ENCODE measurements around the gene HCFC1R1.

Gene HCFC1R1

DNA sequence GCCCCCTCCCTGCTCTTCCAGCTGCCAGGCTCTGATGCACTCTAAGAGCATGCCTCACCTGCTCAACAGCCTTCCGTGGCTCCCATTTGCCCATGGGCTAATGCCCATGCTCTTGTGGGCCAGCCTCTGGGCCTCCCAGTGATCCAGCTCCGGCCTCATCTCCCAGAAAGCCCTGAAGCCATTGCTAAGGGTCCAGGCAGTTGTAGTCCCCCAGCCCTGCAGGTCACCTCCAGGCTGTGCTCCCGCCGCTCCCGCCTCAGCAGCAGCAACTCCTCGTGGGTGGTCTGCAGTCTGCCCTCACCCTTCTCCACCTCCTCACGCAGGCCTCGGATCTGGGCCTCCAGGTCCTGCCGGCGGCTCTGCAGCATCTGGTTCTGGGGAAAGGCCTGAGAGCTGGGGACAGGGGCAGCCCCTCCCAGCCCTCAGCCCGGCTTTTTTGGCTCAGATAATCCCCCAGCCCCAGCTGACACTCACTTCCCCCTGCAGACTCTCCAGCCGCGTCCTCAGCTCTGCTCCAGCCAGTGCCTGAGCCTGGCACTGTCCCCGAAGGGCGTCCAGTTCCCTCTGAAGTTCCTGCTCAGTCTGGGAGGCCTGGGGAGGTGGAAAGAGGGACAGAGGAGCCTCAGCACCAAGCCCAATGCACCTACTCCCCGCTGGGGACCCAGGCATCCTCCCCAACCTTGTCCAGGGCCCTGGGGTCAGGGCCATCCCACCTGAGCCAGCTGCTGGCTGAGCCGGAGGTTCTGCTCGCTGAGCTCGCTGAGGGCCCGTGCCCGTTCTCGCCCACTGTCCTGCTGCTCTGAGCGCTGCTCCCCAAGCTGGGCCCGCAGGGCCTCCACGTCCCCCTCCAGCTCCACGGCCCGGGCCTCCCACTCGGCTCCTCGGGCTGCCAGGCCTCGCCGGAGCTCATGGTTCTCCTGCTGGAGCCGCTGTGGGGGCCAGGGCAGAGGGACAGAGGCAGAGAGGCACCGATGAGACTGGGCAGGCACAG, 6.8 kb upstream of the HCFC1R1 start:
- H3K36me3 Mint-ChIP-seq: peaks cover 36% of the 10 kb centered on the region
- H3K27ac Mint-ChIP-seq: no peak overlapping the region
- H3K4me3 Mint-ChIP-seq: peak overlapping the region; percentile 81

GRCh38 chr16:3029491-3030221, 5.9 kb upstream of the HCFC1R1 start:
- peak; percentile 78 for ATAC-seq
- Mint-ChIP-seq H3K36me3 (peaks cover 45% of the 10 kb centered on the region), H3K4me3 (peak overlapping the region; percentile 81)

More for the DNA sequence above, 6.8 kb upstream of the HCFC1R1 start:
- Mint-ChIP-seq H3K9me3 (no peaks in the 10 kb centered on the region), H3K4me1 (peaks cover 49% of the 10 kb centered on the region)
- ATAC-seq (no peak), DNase-seq (ENCODE audit: low spot score in 2 of 2) (no peak)

GRCh38 chr16:3028716-3029319, 5.1 kb upstream of the HCFC1R1 start:
- no peaks in the 10 kb centered on the region for H3K9me3 Mint-ChIP-seq
- peaks cover 61% of the 10 kb centered on the region for H3K4me1 Mint-ChIP-seq
- ATAC-seq: no peak
- H3K27ac Mint-ChIP-seq: peak overlapping the region; percentile 74
- H3K36me3 Mint-ChIP-seq: peaks cover 52% of the 10 kb centered on the region
- no peak for DNase-seq (ENCODE audit: low spot score in 2 of 2)
- H3K4me3 Mint-ChIP-seq: peak overlapping the region; percentile 81

More at GRCh38 chr16:3029491-3030221, 5.9 kb upstream of the HCFC1R1 start:
- H3K4me1 Mint-ChIP-seq: peaks cover 54% of the 10 kb centered on the region
- H3K27ac Mint-ChIP-seq: peak overlapping the region; percentile 74
- DNase-seq (ENCODE audit: low spot score in 2 of 2): peak in 1 of 2 donors; percentile 54
- H3K9me3 Mint-ChIP-seq: no peaks in the 10 kb centered on the region

DNA sequence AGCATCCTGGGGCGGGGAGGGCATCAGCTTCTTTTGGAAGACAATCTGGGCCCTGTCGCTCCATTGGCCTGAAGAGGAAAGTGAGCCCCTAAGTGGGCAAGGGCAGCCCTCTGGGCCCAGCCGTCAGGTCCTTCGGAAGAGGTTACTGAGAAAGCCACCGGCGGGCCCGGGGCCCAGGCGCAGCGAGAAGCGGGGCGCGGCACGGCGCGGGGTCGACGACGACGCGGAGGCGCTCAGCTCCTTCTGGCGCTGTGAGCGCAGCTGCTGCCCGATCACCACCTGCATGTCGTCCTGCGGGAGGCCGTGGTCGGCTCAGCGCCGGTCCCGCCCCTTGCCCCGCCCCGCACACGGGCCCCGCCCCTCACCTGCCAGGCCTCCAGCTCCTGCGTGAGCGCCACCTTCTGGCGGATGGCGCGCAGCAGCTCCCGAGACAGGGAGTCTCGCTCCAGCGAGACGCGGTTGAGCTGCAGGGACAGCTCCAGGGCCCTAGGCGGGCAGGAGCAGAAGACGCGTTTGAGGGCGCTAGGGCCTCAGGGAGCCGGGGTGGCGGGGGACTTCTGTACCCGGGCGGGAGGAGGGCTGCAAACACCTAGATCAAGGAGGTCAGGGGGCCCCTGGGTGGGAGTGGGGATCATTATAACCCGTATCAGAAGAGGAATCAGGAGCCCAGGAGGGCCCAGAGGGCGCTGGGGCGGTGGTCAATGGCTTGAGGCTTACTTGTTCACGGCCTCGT, 4.4 kb upstream of the HCFC1R1 start:
- H3K27ac Mint-ChIP-seq: peak overlapping the region; percentile 74
- peaks cover 59% of the 10 kb centered on the region for H3K36me3 Mint-ChIP-seq
- no peaks in the 10 kb centered on the region for H3K9me3 Mint-ChIP-seq
- peaks cover 66% of the 10 kb centered on the region for H3K4me1 Mint-ChIP-seq
- ATAC-seq: peak; percentile 41
- H3K4me3 Mint-ChIP-seq: peak overlapping the region; percentile 81
- DNase-seq (ENCODE audit: low spot score in 2 of 2): peak; percentile 88 to 90

DNA sequence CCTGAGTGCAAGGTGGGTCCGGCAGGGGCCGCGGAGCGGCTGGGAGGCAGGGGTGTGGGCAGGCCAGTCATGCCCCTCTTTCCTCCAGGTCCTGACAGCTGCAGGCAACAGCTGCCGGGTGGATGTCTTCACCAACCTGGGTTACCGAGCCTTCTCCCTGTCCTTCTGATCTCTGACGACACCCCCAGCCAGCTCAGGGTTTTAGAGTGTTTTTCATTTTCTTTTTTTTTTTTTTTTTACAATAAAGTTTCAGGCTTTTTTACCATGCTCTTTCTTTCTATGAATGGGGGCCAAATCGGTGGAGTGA, 3.7 kb upstream of the HCFC1R1 start:
- no peak for ATAC-seq
- Mint-ChIP-seq H3K27ac (no peak overlapping the region), H3K36me3 (peaks cover 64% of the 10 kb centered on the region), H3K4me3 (peak overlapping the region; percentile 81), H3K9me3 (no peaks in the 10 kb centered on the region), H3K4me1 (peaks cover 66% of the 10 kb centered on the region)
- DNase-seq (ENCODE audit: low spot score in 2 of 2): no peak

DNA sequence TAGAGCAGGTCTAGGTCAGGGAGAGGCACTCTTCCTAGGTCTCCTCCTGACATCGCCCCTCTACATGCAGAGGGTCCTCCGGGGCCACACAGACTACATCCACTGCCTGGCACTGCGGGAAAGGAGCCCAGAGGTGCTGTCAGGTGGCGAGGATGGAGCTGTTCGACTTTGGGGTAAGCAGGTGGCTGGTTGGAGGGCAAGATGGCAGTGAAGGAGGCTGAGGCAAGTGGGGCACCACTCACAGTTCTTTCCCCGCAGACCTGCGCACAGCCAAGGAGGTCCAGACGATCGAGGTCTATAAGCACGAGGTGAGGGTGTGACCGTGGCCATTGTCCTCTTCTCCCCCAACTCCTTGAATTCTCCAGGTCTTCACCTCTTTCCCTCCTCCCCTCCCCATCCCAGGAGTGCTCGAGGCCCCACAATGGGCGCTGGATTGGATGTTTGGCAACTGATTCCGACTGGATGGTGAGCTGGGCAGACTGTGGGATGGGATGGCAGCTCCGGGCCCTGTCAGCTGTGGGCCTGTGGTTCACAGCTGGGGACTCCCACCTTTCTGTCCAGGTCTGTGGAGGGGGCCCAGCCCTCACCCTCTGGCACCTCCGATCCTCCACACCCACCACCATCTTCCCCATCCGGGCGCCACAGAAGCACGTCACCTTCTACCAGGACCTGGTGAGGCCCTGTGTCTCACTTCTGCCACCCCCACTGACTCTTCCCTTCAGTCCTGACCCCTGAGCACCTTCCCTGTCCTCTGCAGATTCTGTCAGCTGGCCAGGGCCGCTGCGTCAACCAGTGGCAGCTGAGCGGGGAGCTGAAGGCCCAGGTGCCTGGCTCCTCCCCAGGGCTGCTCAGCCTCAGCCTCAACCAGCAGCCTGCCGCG, 3.1 kb upstream of the HCFC1R1 start:
- Mint-ChIP-seq H3K4me3 (no peak overlapping the region), H3K4me1 (peaks cover 68% of the 10 kb centered on the region), H3K9me3 (no peaks in the 10 kb centered on the region), H3K36me3 (peaks cover 70% of the 10 kb centered on the region), H3K27ac (no peak overlapping the region)
- no peak for ATAC-seq
- no peak for DNase-seq (ENCODE audit: low spot score in 2 of 2)

GRCh38 chr16:3026003-3026378, 2.2 kb upstream of the HCFC1R1 start:
- ATAC-seq (no peak), DNase-seq (ENCODE audit: low spot score in 2 of 2) (no peak)
- Mint-ChIP-seq H3K4me1 (peaks cover 75% of the 10 kb centered on the region), H3K27ac (no peak overlapping the region), H3K9me3 (no peaks in the 10 kb centered on the region), H3K36me3 (peaks cover 78% of the 10 kb centered on the region), H3K4me3 (no peak overlapping the region)

GRCh38 chr16:3025032-3026002, 1.6 kb upstream of the HCFC1R1 start:
- Mint-ChIP-seq H3K27ac (no peak overlapping the region), H3K4me3 (peak overlapping the region; percentile 78), H3K36me3 (peaks cover 85% of the 10 kb centered on the region), H3K4me1 (peaks cover 72% of the 10 kb centered on the region), H3K9me3 (no peaks in the 10 kb centered on the region)
- no peak for ATAC-seq
- DNase-seq (ENCODE audit: low spot score in 2 of 2): no peak

DNA sequence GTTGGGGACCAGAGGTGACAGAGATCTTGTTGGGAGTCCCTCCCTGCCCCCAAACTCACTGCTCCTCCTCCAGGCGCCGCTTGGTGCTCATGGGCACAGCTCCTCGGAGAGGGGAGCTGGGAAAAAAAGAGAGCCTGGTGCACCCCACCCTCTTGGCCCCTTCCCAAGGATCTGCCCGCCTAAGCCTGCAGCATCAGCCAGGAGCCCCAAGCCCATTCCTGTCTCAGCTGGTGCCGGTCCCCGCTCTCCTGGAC, 400 bp downstream of the HCFC1R1 start:
- H3K36me3 Mint-ChIP-seq: peaks cover 83% of the 10 kb centered on the region
- no peaks in the 10 kb centered on the region for H3K9me3 Mint-ChIP-seq
- ATAC-seq (no peak), DNase-seq (ENCODE audit: low spot score in 2 of 2) (no peak)
- H3K27ac Mint-ChIP-seq: peak overlapping the region; percentile 91
- H3K4me1 Mint-ChIP-seq: peaks cover 63% of the 10 kb centered on the region
- H3K4me3 Mint-ChIP-seq: peak overlapping the region; percentile 78

DNA sequence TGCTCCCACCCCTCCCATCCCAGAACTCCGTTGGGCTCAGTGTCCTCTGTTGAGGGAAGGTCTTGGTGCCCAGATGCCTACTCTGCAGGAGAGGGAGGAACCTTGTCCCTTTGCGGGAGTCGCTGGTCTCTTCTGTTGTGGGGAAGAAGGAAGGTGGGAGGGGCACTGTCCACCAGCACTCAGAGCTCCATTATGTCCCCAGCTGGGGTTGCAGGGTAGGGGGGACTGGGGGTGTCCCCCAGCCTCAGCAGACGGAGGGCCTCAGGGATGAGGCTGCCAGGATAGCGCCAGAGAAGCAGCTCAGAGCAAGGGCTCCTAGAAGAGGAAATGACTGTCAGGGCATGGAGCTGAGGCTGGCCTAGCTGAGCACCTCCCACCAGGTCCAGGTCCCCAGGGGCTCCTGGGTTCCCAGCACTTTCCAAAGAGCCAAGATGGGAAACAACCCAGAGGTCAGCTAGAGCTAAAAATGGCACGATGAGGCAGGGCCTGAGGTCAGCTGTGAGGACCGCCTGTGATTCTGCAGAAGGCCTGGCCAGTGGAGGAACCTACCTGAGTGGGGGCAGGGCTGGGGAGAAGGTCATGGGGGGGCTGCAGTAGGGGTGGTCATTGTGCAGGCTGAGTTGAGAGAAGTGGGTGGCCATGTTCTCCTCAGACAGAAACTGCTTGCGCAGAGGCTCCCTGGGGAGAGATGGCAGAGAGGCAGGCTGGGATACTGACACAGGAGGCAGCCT, 893 bp downstream of the HCFC1R1 start:
- Mint-ChIP-seq H3K4me3 (peak overlapping the region; percentile 78), H3K9me3 (no peaks in the 10 kb centered on the region), H3K36me3 (peaks cover 82% of the 10 kb centered on the region), H3K27ac (peak overlapping the region; percentile 91), H3K4me1 (peaks cover 59% of the 10 kb centered on the region)
- no peak for ATAC-seq
- DNase-seq (ENCODE audit: low spot score in 2 of 2): no peak

DNA sequence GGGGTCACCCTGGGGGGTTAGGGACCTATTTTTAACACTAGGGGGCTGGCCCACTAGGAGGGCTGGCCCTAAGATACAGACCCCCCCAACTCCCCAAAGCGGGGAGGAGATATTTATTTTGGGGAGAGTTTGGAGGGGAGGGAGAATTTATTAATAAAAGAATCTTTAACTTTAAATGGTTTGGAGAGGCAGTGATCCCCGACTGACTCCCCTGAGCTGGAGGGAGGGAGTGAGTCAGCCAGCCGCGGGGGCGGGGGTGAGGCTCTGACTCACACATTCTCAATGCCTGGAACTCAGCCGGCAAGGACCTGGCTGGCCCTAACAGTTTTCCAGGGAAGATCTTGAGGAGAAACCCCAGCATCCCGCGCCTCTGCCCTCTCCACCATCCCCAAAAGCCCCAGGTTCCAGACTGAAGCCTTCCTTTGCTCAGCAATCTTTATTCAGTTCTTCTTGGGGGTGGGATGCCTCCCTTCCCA, 1.5 kb downstream of the HCFC1R1 start:
- H3K4me3 Mint-ChIP-seq: peak overlapping the region; percentile 78
- H3K4me1 Mint-ChIP-seq: peaks cover 59% of the 10 kb centered on the region
- ATAC-seq (peak; percentile 52), DNase-seq (ENCODE audit: low spot score in 2 of 2) (peak; percentile 77 to 88)
- H3K9me3 Mint-ChIP-seq: no peaks in the 10 kb centered on the region
- H3K27ac Mint-ChIP-seq: peak overlapping the region; percentile 91
- peaks cover 77% of the 10 kb centered on the region for H3K36me3 Mint-ChIP-seq

DNA sequence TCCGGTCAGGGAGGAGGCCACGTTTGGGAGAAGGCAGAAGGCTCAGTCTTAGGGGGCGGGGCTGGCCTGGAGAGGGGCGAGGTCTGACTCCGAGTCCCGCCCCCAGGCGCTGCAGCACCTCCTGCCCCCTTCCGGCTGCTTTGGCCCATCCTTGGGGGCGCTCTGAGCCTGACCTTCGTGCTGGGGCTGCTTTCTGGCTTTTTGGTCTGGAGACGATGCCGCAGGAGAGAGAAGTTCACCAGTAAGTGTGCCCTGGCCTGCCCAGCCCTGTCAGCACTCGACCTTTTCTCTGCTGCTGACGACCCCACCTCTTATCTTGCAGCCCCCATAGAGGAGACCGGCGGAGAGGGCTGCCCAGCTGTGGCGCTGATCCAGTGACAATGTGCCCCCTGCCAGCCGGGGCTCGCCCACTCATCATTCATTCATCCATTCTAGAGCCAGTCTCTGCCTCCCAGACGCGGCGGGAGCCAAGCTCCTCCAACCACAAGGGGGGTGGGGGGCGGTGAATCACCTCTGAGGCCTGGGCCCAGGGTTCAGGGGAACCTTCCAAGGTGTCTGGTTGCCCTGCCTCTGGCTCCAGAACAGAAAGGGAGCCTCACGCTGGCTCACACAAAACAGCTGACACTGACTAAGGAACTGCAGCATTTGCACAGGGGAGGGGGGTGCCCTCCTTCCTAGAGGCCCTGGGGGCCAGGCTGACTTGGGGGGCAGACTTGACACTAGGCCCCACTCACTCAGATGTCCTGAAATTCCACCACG, 2.1 kb downstream of the HCFC1R1 start:
- DNase-seq (ENCODE audit: low spot score in 2 of 2) (peak; percentile 66 to 87), ATAC-seq (peak; percentile 52)
- Mint-ChIP-seq H3K4me3 (peak overlapping the region; percentile 78), H3K27ac (peak overlapping the region; percentile 91), H3K9me3 (no peaks in the 10 kb centered on the region), H3K36me3 (peaks cover 71% of the 10 kb centered on the region), H3K4me1 (peaks cover 59% of the 10 kb centered on the region)

All from stimulated activated effector memory CD8-positive, alpha-beta T cell treated with anti-CD3 and anti-CD28 coated beads, Interleukin-12 subunit alpha, Interleukin-12 subunit beta, amount 100 ng/mL, for 72 hours (primary cell).